NB4 (cell line): Measurements from ENCODE around the gene INTS1.

Experiments used
- MYC ChIP-seq: IDR thresholded peaks from 2 replicates; pipeline ENCODE4 v1.6.1; 2011; ENCODE audit warnings: low read depth, low read length
- POLR2A ChIP-seq: IDR thresholded peaks from 2 replicates; pipeline ENCODE4 v1.6.1; 2011; ENCODE audit warnings: mild to moderate bottlenecking; ENCODE audit not compliant: insufficient read length; ENCODE audit errors: extremely low read depth
- TF ChIP-seq, protein P1 (sequence below): IDR thresholded peaks from one replicate; pipeline ENCODE4 v1.5.1; 2012; ENCODE audit warnings: low read depth, low read length

- TF ChIP-seq, protein P1, sequence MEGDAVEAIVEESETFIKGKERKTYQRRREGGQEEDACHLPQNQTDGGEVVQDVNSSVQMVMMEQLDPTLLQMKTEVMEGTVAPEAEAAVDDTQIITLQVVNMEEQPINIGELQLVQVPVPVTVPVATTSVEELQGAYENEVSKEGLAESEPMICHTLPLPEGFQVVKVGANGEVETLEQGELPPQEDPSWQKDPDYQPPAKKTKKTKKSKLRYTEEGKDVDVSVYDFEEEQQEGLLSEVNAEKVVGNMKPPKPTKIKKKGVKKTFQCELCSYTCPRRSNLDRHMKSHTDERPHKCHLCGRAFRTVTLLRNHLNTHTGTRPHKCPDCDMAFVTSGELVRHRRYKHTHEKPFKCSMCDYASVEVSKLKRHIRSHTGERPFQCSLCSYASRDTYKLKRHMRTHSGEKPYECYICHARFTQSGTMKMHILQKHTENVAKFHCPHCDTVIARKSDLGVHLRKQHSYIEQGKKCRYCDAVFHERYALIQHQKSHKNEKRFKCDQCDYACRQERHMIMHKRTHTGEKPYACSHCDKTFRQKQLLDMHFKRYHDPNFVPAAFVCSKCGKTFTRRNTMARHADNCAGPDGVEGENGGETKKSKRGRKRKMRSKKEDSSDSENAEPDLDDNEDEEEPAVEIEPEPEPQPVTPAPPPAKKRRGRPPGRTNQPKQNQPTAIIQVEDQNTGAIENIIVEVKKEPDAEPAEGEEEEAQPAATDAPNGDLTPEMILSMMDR = no peak
- no peak for TF ChIP-seq MYC
- no peak for TF ChIP-seq POLR2A
Measured at GRCh38 chr7:1421020-1421790, 83.0 kb downstream of the INTS1 start.
